ENCODE data around the gene MYH7. TPM values are rescaled to one million over a fixed set of nuclear protein-coding genes. Genes with fewer than 3 reads are reported as not detected.

MYH7 gene
- total and polyA plus RNA-seq, 8 donors: 0.19 to 6.3 (median 0.40) TPM

GRCh38 chr14:23450379-23450778 lies 14.9 kb upstream of the MYH7 start:
- intact Hi-C loops (cut with DNase I): no loop called here
- TF ChIP-seq CTCF (IDR thresholded peaks at IDR 0.05): no peak
- no peaks in the 10 kb centered on the region for H3K9me3 ChIP-seq

GRCh38 chr14:23449314-23449713 lies 13.9 kb upstream of the MYH7 start:
- no peak for TF ChIP-seq CTCF (IDR thresholded peaks at IDR 0.05)
- FAIRE-seq (no peak), DNase-seq (no peak), ATAC-seq (peak in 2 of 4 donors; percentile 48 to 57)
- no peaks in the 10 kb centered on the region for H3K9me3 ChIP-seq
- 21 to 27% methylated on average over 1 of the region's 1 CpG for WGBS, 2 donors
- H3K4me3 ChIP-seq: no peak overlapping the region
- H3K27me3 ChIP-seq: no peaks in the 10 kb centered on the region
- no peak overlapping the region for H3K27ac ChIP-seq
- intact Hi-C loops (cut with DNase I): no loop called here
- H3K4me1 ChIP-seq: peaks cover 4 to 9% (median 6%) of the 10 kb centered on the region in 3 donors
- no peaks in the 10 kb centered on the region for H3K36me3 ChIP-seq

More at GRCh38 chr14:23450379-23450778, 14.9 kb upstream of the MYH7 start:
- DNase-seq (no peak), ATAC-seq (no peak), FAIRE-seq (no peak)
- WGBS, 2 donors: 57 to 95% methylated on average over 2 of the region's 2 CpGs
- peaks cover 4 to 9% (median 6%) of the 10 kb centered on the region in 3 donors for H3K4me1 ChIP-seq
- no peaks in the 10 kb centered on the region for H3K27me3 ChIP-seq
- H3K27ac ChIP-seq: no peak overlapping the region
- no peak overlapping the region for H3K4me3 ChIP-seq
- H3K36me3 ChIP-seq: no peaks in the 10 kb centered on the region

GRCh38 chr14:23447361-23448350 lies 12.2 kb upstream of the MYH7 start:
- H3K27me3 ChIP-seq: no peaks in the 10 kb centered on the region
- ATAC-seq (peak; percentile 83 to 98 (median 94)), DNase-seq (peak in 4 of 6 donors; percentile 30 to 58 (median 40)), FAIRE-seq (no peak)
- H3K9me3 ChIP-seq: no peaks in the 10 kb centered on the region
- H3K27ac ChIP-seq: peak overlapping the region in 2 of 4 donors; percentile 15 to 61
- WGBS, 2 donors: 33 to 34% methylated on average over 7 of the region's 7 CpGs
- peaks cover 4 to 9% (median 6%) of the 10 kb centered on the region in 3 donors for H3K4me1 ChIP-seq
- no peaks in the 10 kb centered on the region for H3K36me3 ChIP-seq
- intact Hi-C loops (cut with DNase I): no loop called here
- TF ChIP-seq CTCF (IDR thresholded peaks at IDR 0.05): no peak
- no peak overlapping the region for H3K4me3 ChIP-seq

GRCh38 chr14:23446291-23446851 lies 10.9 kb upstream of the MYH7 start:
- H3K4me1 ChIP-seq: peaks cover 4 to 9% (median 6%) of the 10 kb centered on the region in 3 donors
- intact Hi-C loops (cut with DNase I): no loop called here
- FAIRE-seq (no peak), ATAC-seq (peak in 2 of 4 donors; percentile 9 to 28), DNase-seq (peak in 1 of 6 donors; percentile 19)
- WGBS, 2 donors: 83 to 88% methylated on average over 4 of the region's 4 CpGs
- TF ChIP-seq CTCF (IDR thresholded peaks at IDR 0.05): no peak
- H3K4me3 ChIP-seq: no peak overlapping the region
- no peak overlapping the region for H3K27ac ChIP-seq
- H3K36me3 ChIP-seq: no peaks in the 10 kb centered on the region
- no peaks in the 10 kb centered on the region for H3K27me3 ChIP-seq
- no peaks in the 10 kb centered on the region for H3K9me3 ChIP-seq
